ENCODE results near the gene CCDC68. TPM values are rescaled to one million over a fixed set of nuclear protein-coding genes. Genes with fewer than 3 reads are reported as not detected.

Gene CCDC68, protein sequence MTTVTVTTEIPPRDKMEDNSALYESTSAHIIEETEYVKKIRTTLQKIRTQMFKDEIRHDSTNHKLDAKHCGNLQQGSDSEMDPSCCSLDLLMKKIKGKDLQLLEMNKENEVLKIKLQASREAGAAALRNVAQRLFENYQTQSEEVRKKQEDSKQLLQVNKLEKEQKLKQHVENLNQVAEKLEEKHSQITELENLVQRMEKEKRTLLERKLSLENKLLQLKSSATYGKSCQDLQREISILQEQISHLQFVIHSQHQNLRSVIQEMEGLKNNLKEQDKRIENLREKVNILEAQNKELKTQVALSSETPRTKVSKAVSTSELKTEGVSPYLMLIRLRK
- 5.0 and 6.2 TPM in 2 replicates for total RNA-seq

DNA sequence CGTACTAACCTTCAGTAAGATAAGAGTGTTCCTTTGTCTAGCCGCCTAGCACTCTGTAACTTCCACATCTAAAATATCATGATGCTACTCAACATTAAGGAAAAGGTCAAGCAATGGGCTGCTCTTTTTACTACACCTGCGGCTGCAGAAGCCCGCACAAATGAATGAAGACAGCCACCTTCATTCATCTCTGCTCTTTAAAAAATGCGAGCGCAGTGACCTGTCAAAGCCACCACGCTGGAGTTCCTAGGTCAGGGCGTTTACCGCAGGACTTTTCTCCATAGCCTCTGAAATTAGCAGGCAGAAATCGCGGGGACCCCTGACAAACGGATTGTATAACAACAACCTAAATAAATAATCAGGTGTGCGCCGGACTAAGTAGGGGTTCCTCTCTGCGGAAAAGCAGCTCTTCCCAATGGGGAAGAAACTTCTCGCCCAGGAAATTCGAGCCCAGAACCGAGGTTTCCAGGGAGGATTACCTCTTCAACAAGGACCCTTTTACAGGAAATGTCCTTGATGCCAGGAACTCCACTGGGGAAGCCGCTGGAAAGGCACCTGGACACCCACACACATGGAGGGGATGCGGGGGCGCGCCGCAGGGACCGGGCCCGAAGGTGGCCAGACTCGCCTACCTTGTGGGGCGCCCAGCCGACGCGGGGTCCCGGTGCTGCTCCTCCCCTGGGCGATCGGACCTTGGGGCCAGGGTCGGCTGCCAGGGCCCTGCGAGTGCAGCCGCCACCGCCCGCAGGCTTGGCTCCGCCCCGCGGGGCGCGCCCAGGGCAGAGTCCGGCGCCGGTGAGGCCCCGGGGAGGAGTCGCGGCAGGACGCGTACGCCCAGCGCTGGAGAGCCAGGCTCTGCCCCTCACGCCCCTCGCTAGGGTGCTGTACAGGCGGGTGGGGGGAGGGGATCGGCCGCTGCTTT lies at the start of gene CCDC68:
CCDC68 (minus strand) TSS at position 758 of the 922 bp plus-strand sequence. CDS start 16,670 bp downstream, outside the sequence.

Other genes with a start within 250 kb of the CCDC68 start
- 40.1 and 47.8 TPM in 2 replicates for gene RAB27B, start 131.0 kb downstream of the CCDC68 start, total RNA-seq

Data from smooth muscle cell of the umbilical artery (primary cell).